Caki2 (cell line): ENCODE measurements around the gene NAT9. TPM values are rescaled to one million over a fixed set of nuclear protein-coding genes. Genes with fewer than 3 reads are reported as not detected.

Source experiments
- DNase-seq: peaks from one replicate; pipeline ENCODE4 v3.0.0-alpha.2; 2015; ENCODE audit warnings: low read depth
- in situ Hi-C: cut with HindIII; loops from 2 replicates; pipeline ENCODE4 v1.10.0; 2016; ENCODE audit warnings: low sequenced_read_pairs, low pct_unique_long_range_greater_than_20kb, mixed read lengths
- total RNA-seq: library from RNA; depleted of rRNA; stranded (reverse); fragments of >200 nt; shearing (Covaris generic); gene quantifications from 2 replicates; pipeline ENCODE4 v1.2.3, GENCODE V29; 2014; ENCODE audit warnings: low replicate concordance

Gene NAT9
- total RNA-seq, 1 experiment from 2014 or later: 36.8 TPM

- in situ Hi-C loops: no loop called here
- DNase-seq: no peak
Measured at GRCh38 chr17:74769266-74769855, 6.8 kb downstream of the NAT9 start.

DNA sequence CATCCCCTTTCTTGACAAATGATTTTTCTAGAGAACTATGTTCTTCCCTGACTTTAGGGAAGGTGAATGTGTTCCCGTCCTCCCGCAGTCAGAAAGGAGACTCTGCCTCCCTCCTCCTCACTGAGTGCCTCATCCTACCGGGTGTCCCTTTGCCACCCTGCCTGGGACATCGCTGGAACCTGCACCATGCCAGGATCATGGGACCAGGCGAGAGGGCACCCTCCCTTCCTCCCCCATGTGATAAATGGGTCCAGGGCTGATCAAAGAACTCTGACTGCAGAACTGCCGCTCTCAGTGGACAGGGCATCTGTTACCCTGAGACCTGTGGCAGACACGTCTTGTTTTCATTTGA is 7.4 kb downstream of the NAT9 start:
- in situ Hi-C loops: no loop called here

GRCh38 chr17:74768069-74768762 is 7.9 kb downstream of the NAT9 start:
- DNase-seq: no peak
- in situ Hi-C loops: no loop called here

More for the DNA sequence above, 7.4 kb downstream of the NAT9 start:
- DNase-seq: no peak

DNA sequence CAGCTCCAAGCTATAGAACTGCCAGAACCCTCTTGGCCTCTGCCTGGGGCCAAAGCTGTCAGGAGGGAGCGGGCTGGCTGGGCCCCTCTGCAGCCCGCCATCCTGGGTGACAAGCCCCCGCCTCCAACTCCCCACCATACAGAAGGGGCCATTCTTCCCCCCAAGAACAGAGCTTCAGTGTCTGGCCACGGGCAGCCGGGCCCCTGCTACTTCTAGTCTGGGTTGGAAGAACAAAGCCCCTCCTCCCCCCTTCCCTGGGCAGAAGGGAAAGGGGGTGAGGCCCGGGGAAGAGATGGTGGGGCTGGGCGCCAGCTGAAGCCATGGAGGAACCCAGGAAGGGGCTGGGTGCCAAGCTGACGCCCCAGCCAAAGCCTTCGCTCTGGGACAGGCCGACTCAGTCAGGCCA is 9.0 kb downstream of the NAT9 start:
- in situ Hi-C loops: no loop called here
- DNase-seq: no peak

DNA sequence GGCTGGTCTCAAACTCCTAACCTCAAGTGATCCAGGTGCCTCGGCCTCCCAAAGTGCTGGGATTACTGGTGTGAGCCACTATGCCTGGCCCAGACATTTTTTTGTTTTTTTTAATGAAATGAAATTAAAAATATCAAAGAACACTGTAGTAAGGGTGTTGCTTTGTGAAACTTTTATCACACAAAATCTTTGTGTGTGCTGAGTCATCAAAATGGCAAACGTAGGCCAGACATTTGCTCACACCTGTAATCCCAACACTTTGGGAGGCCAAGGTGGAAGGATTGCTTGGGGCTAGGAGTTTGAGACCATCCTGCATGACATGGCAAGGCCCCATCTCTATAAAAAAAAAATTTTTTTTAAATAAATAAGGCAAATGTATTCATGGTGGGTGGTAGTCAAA is 9.7 kb downstream of the NAT9 start:
- in situ Hi-C loops: no loop called here
- DNase-seq: no peak

GRCh38 chr17:74764751-74765286 is 11.3 kb downstream of the NAT9 start:
- DNase-seq: no peak
- in situ Hi-C loops: no loop called here

- in situ Hi-C loops: no loop called here
Measured at GRCh38 chr17:74763565-74764387, 12.4 kb downstream of the NAT9 start.

DNA sequence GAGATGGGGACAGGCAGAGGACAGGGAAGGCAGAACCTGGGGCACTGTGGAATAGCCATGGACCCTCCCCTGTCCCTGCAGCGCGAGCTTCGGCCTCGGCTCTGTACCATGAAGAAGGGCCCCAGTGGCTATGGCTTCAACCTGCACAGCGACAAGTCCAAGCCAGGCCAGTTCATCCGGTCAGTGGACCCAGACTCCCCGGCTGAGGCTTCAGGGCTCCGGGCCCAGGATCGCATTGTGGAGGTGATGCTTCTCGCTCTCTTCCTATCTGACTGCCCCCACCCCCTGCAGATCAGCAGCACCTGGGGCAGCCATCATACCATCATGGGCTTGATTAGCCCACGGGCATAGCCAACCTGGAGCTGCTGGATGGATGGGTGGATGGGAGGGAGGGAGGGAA is 14.2 kb downstream of the NAT9 start:
- no peak for DNase-seq
- in situ Hi-C loops: no loop called here

More at GRCh38 chr17:74763565-74764387, 12.4 kb downstream of the NAT9 start:
- DNase-seq: no peak

GRCh38 chr17:74761419-74761818 is 14.7 kb downstream of the NAT9 start:
- in situ Hi-C loops: no loop called here
- no peak for DNase-seq

GRCh38 chr17:74760404-74761105 is 15.6 kb downstream of the NAT9 start:
- no peak for DNase-seq
- in situ Hi-C loops: no loop called here

DNA sequence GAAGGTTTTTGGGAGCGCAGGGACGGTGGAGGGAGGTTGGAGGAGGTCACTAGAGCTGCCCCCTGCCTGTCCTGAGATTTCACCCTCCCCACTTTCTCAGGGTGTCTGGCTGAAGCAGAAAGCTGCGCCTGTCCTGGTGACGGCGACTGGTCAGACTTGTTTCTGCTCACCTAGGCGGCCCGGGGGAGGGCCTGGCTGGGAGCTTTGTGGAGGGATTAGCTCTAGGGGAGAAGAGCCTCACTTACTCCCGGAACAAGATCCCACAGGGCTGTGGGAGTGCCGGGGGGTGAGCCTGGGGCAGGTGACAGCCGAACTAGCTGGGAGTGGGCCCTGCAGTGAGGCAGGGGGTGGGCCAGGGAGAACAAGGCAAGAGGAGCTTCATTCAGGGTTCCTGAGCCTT is 16.2 kb downstream of the NAT9 start:
- DNase-seq: no peak
- in situ Hi-C loops: no loop called here

- in situ Hi-C loops: no loop called here
- DNase-seq: no peak
Measured at GRCh38 chr17:74759243-74759801, 16.8 kb downstream of the NAT9 start.

GRCh38 chr17:74758848-74759168 is 17.3 kb downstream of the NAT9 start:
- in situ Hi-C loops: no loop called here
- DNase-seq: no peak

GRCh38 chr17:74757931-74758847 is 18.0 kb downstream of the NAT9 start:
- in situ Hi-C loops: no loop called here
- DNase-seq: no peak

DNA sequence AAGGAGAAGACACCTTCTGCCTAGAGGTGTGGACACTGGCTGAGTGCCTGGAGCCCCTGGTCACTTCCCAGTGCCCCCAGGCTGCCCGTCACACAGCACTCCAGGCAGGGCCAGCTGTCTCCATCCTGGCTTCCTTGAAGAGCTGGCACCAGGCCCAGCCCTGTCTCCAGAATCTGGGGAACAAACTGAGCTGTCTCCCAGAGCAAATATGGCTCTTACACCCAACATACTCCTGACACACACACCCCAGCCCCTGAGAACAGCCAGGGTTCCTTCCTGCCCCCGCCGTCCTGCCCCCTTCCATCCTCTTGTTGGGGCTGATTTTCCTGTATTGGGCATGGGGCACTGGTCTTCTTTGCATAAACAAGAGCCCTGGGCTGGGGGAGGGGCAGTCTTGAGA is 18.6 kb downstream of the NAT9 start:
- no peak for DNase-seq
- in situ Hi-C loops: no loop called here

- no peak for DNase-seq
- in situ Hi-C loops: no loop called here
Measured at GRCh38 chr17:74756891-74757290, 19.3 kb downstream of the NAT9 start.

- DNase-seq: no peak
- in situ Hi-C loops: no loop called here
Measured at GRCh38 chr17:74755533-74755932, 20.6 kb downstream of the NAT9 start.

GRCh38 chr17:74754832-74755231 is 21.3 kb downstream of the NAT9 start:
- in situ Hi-C loops: no loop called here
- no peak for DNase-seq
